Fibroblast of lung (primary cell): ENCODE data around the gene MOGAT1. TPM values are rescaled to one million over a fixed set of nuclear protein-coding genes. Genes with fewer than 3 reads are reported as not detected.

ENCODE experiments used
- DNase-seq, 2 donors: peaks; one replicate each; pipeline versions ENCODE4 v3.0.0 to v3.0.0-alpha.2; 2010; ENCODE audit warnings: low read depth in 2 of 2
- H2AFZ ChIP-seq: 2 replicates; pipeline ENCODE4 v1.5.1; 2012; ENCODE audit warnings: low read length, control low read depth, inconsistent platforms
- H3K27ac ChIP-seq: 2 replicates; pipeline ENCODE4 v1.5.1; 2011; ENCODE audit warnings: low read length, control low read depth; ENCODE audit not compliant: insufficient read depth
- H3K27me3 ChIP-seq: 2 replicates; pipeline ENCODE4 v1.5.1; 2011; ENCODE audit warnings: mild to moderate bottlenecking, low read length; ENCODE audit not compliant: control insufficient read depth, insufficient read depth
- H3K36me3 ChIP-seq: 2 replicates; pipeline ENCODE4 v1.5.1; 2011; ENCODE audit warnings: low read length; ENCODE audit not compliant: control insufficient read depth, insufficient read depth
- H3K4me1 ChIP-seq: 2 replicates; pipeline ENCODE4 v1.5.1; 2011; ENCODE audit warnings: low read length; ENCODE audit not compliant: control insufficient read depth, insufficient read depth; ENCODE audit errors: extremely low read depth
- H3K4me2 ChIP-seq: 2 replicates; pipeline ENCODE4 v1.5.1; 2011; ENCODE audit warnings: low read length, control low read depth; ENCODE audit not compliant: insufficient read depth; ENCODE audit errors: extremely low read depth
- H3K4me3 ChIP-seq, 4 experiments: fragments of 200-600 bp in 1 of 4; sonication (generic) in 1 of 4; replicated peaks in 1 of 4; 2 replicates each; pipeline ENCODE4 v1.5.1; 2011 to 2016; ENCODE audit warnings: low read length in 4 of 4, low read depth in 3 of 4, mild to moderate bottlenecking in 3 of 4, control low read depth in 2 of 4, inconsistent platforms in 1 of 4, mixed read lengths in 1 of 4; ENCODE audit not compliant: insufficient read depth in 1 of 4; ENCODE audit errors: control extremely low read depth in 1 of 4
- H3K79me2 ChIP-seq: 2 replicates; pipeline ENCODE4 v1.5.1; 2012; ENCODE audit warnings: mild to moderate bottlenecking, low read length, inconsistent platforms; ENCODE audit not compliant: control insufficient read depth, insufficient read depth
- H3K9ac ChIP-seq: 2 replicates; pipeline ENCODE4 v1.5.1; 2011; ENCODE audit warnings: mild to moderate bottlenecking, low read length, control low read depth; ENCODE audit not compliant: insufficient read depth
- H3K9me3 ChIP-seq: 2 replicates; pipeline ENCODE4 v1.5.1; 2012; ENCODE audit warnings: low read depth, low read length; ENCODE audit not compliant: control insufficient read depth, insufficient read depth
- H4K20me1 ChIP-seq: 2 replicates; pipeline ENCODE4 v1.5.1; 2011; ENCODE audit warnings: low read length; ENCODE audit not compliant: control insufficient read depth, insufficient read depth; ENCODE audit errors: extremely low read depth
- CTCF ChIP-seq, 2 donors: IDR thresholded peaks in 1 of 2; conservative IDR thresholded peaks in 1 of 2; 1 replicate in 1 of 2; 2 replicates in 1 of 2; pipeline ENCODE4 v1.5.1; 2011 to 2012; ENCODE audit warnings: low read length in 2 of 2, control low read depth in 1 of 2, inconsistent platforms in 1 of 2, low read depth in 1 of 2, mild to moderate bottlenecking in 1 of 2
- EZH2 ChIP-seq: IDR thresholded peaks from 2 replicates; pipeline ENCODE4 v1.5.1; 2012; ENCODE audit warnings: low read length, control low read depth, mild to moderate bottlenecking; ENCODE audit errors: missing control alignments
- polyA minus RNA-seq: library from RNA; depleted of rRNA, polyadenylated mRNA; stranded (reverse); fragments of >200 nt; gene quantifications from 2 replicates; pipeline ENCODE4 v1.2.3, GENCODE V29; 2011; ENCODE audit warnings: low replicate concordance
- polyA plus RNA-seq, 2 donors: library from polyadenylated mRNA; depleted of rRNA in 1 of 2; stranded (reverse) in 1 of 2; unstranded in 1 of 2; fragments of >200 nt; gene quantifications; 2 replicates each; pipeline ENCODE4 v1.2.1, GENCODE V29; 2011 to 2012; ENCODE audit warnings: missing spikeins in 1 of 2
- total RNA-seq: library from RNA; depleted of rRNA; stranded (reverse); fragments of >200 nt; gene quantifications from 2 replicates; pipeline ENCODE4 v1.2.1, GENCODE V29; 2014

Gene MOGAT1
- total RNA-seq (not detected in 2 replicates), polyA plus RNA-seq (not detected in 2 replicates), polyA minus RNA-seq (not detected in 2 replicates)
- polyA plus RNA-seq (2012) = not detected in 2 replicates

DNA sequence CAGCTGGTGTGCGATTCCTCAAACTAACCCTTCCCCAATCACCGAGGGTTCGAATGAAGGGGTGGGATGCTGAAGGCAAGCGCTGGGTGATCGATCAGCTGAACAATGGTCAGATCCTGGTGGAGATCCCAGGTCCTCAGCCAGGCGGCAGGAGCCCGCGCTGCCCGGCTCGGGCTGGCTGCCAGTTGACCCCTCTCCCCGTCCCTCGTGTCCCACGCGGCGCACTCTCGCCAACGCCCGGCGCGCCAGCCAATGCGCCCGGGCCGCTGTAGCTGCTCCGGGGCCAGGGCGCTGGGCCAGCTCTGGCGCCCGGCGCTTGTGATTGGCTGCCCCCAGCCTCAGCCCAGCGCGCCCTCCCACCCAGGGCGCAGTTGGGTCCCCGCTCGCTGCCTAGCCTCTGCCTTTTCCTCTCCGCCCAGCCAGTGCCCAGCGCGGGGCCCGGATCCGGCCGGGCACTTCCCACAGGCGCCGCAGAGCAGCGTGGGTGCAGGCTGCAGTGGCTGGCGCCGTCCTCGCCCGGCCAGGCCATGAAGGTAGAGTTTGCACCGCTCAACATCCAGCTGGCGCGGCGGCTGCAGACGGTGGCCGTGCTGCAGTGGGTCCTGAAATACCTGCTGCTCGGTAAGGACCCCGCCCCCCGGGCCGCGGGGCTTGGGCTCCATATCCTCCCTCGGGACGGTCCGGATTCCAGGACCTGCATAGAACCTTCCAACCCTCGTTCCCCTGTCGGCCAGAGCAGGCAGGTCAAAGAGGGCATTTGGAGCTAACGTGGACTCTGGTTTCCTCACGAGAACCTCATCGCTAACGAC, at the start of gene MOGAT1:
Gene MOGAT1 (plus strand): TSS at position 400 of the 809 bp plus-strand sequence. CDS start 128 bp downstream, at position 528.
- Histone ChIP-seq H3K9ac (no peak within 1 kb of the TSS), H3K4me1 (peaks cover 2% of the 10 kb centered on the region), H3K9me3 (no peaks in the 10 kb centered on the region), H3K36me3 (no peaks in the 10 kb centered on the region), H3K27ac (no peak within 1 kb of the TSS), H3K27me3 (peaks cover 18% of the 10 kb centered on the region), H2AFZ (peak within 1 kb of the TSS; percentile 41), H3K79me2 (no peaks in the 10 kb centered on the region), H3K4me3 (peak within 1 kb of the TSS; percentile 40 to 52 (median 47)), H3K4me2 (peak within 1 kb of the TSS; percentile 90), H4K20me1 (no peaks in the 10 kb centered on the region)
- DNase-seq = peak; percentile 8 to 24
- no peak for TF ChIP-seq CTCF (conservative IDR thresholded peaks at IDR 0.05 in 1 of 2, IDR thresholded peaks at IDR 0.05 in 1 of 2; ENCODE audit: low read depth in 1 of 2, low read length in 2 of 2)
- peak; percentile 26 for TF ChIP-seq EZH2

- Histone ChIP-seq H3K36me3 (peaks cover 10% of the 10 kb centered on the region), H3K4me2 (no peak overlapping the region), H3K9me3 (no peaks in the 10 kb centered on the region), H3K9ac (no peak overlapping the region), H4K20me1 (no peaks in the 10 kb centered on the region), H3K79me2 (no peaks in the 10 kb centered on the region), H3K4me1 (no peaks in the 10 kb centered on the region), H3K27ac (no peak overlapping the region), H3K27me3 (no peaks in the 10 kb centered on the region), H2AFZ (no peak overlapping the region), H3K4me3 (no peak overlapping the region)
- no peak for DNase-seq
- TF ChIP-seq CTCF (conservative IDR thresholded peaks at IDR 0.05 in 1 of 2, IDR thresholded peaks at IDR 0.05 in 1 of 2; ENCODE audit: low read depth in 1 of 2, low read length in 2 of 2) (no peak), EZH2 (no peak)
These were observed 49.6 kb upstream of the MOGAT1 start for GRCh38 chr2:222621893-222622292.

GRCh38 chr2:222622910-222623309, 48.5 kb upstream of the MOGAT1 start:
- Histone ChIP-seq H3K36me3 (peaks cover 8% of the 10 kb centered on the region), H3K9me3 (no peaks in the 10 kb centered on the region), H2AFZ (no peak overlapping the region)

More at GRCh38 chr2:222622910-222623309, 48.5 kb upstream of the MOGAT1 start:
- DNase-seq = no peak
- no peak overlapping the region for H3K9ac ChIP-seq
- no peak overlapping the region for H3K27ac ChIP-seq
- H3K27me3 ChIP-seq = no peaks in the 10 kb centered on the region
- TF ChIP-seq EZH2 = no peak
- TF ChIP-seq CTCF (conservative IDR thresholded peaks at IDR 0.05 in 1 of 2, IDR thresholded peaks at IDR 0.05 in 1 of 2; ENCODE audit: low read depth in 1 of 2, low read length in 2 of 2) = no peak
- H3K79me2 ChIP-seq = no peaks in the 10 kb centered on the region
- no peaks in the 10 kb centered on the region for H4K20me1 ChIP-seq
- H3K4me2 ChIP-seq = no peak overlapping the region
- H3K4me1 ChIP-seq = no peaks in the 10 kb centered on the region
- H3K4me3 ChIP-seq = no peak overlapping the region
